HT-29 (cell line): ENCODE data around the gene ROR2. TPM values are rescaled to one million over a fixed set of nuclear protein-coding genes. Genes with fewer than 3 reads are reported as not detected.

Experiments used
- DNase-seq: peaks from one replicate; pipeline ENCODE4 v3.0.0-alpha.2; 2015; ENCODE audit warnings: low spot score
- total RNA-seq: library from RNA; depleted of rRNA; stranded (reverse); fragments of >200 nt; shearing (Covaris generic); gene quantifications from 2 replicates; pipeline ENCODE4 v1.2.3, GENCODE V29; 2014

Gene ROR2
- total RNA-seq, 1 experiment from 2014 or later = not detected

GRCh38 chr9:91683269-91683668 is 266.8 kb downstream of the ROR2 start:
- no peak for DNase-seq

GRCh38 chr9:91682806-91683205 is 267.2 kb downstream of the ROR2 start:
- no peak for DNase-seq

- DNase-seq = peak; percentile 51
These were observed 268.3 kb downstream of the ROR2 start for GRCh38 chr9:91681461-91682305.

GRCh38 chr9:91680998-91681397 is 269.0 kb downstream of the ROR2 start:
- DNase-seq = no peak

GRCh38 chr9:91680106-91680505 is 269.9 kb downstream of the ROR2 start:
- no peak for DNase-seq

- no peak for DNase-seq
These were observed 271.0 kb downstream of the ROR2 start for GRCh38 chr9:91678807-91679580.

- DNase-seq = no peak
These were observed 272.1 kb downstream of the ROR2 start for GRCh38 chr9:91677822-91678436.

- no peak for DNase-seq
These were observed 272.7 kb downstream of the ROR2 start for GRCh38 chr9:91677331-91677730.

GRCh38 chr9:91676046-91676445 is 274.0 kb downstream of the ROR2 start:
- DNase-seq = peak; percentile 63

- DNase-seq = no peak
These were observed 285.4 kb downstream of the ROR2 start for GRCh38 chr9:91664663-91665062.

GRCh38 chr9:91663858-91664257 is 286.2 kb downstream of the ROR2 start:
- DNase-seq = no peak

GRCh38 chr9:91661451-91661850 is 288.6 kb downstream of the ROR2 start:
- DNase-seq = no peak

GRCh38 chr9:91660521-91660920 is 289.5 kb downstream of the ROR2 start:
- no peak for DNase-seq

- peak; percentile 24 for DNase-seq
These were observed 290.2 kb downstream of the ROR2 start for GRCh38 chr9:91659529-91660495.

- no peak for DNase-seq
These were observed 291.4 kb downstream of the ROR2 start for GRCh38 chr9:91658513-91659105.

- DNase-seq = no peak
These were observed 292.5 kb downstream of the ROR2 start for GRCh38 chr9:91657501-91657900.

GRCh38 chr9:91655658-91656057 is 294.4 kb downstream of the ROR2 start:
- DNase-seq = no peak

GRCh38 chr9:91655215-91655614 is 294.8 kb downstream of the ROR2 start:
- DNase-seq = no peak

GRCh38 chr9:91654527-91654926 is 295.5 kb downstream of the ROR2 start:
- no peak for DNase-seq

GRCh38 chr9:91647371-91647770 is 302.7 kb downstream of the ROR2 start:
- DNase-seq = no peak

GRCh38 chr9:91646702-91647101 is 303.3 kb downstream of the ROR2 start:
- no peak for DNase-seq
